Stimulated activated CD8-positive, alpha-beta memory T cell treated with anti-CD3 and anti-CD28 coated beads, Interleukin-4, amount 100 ng/mL, for 4 hours (primary cell): Measurements from ENCODE around the gene SMC6.
A peak's percentile ranks its signal among the peaks of the same experiment; 100 is the strongest.

Experiments used
- DNase-seq, 2 donors: peaks; one replicate each; pipeline ENCODE4 v3.0.0-alpha.2; 2020; ENCODE audit warnings: low read depth in 2 of 2, low spot score in 1 of 2

SMC6 gene

DNA sequence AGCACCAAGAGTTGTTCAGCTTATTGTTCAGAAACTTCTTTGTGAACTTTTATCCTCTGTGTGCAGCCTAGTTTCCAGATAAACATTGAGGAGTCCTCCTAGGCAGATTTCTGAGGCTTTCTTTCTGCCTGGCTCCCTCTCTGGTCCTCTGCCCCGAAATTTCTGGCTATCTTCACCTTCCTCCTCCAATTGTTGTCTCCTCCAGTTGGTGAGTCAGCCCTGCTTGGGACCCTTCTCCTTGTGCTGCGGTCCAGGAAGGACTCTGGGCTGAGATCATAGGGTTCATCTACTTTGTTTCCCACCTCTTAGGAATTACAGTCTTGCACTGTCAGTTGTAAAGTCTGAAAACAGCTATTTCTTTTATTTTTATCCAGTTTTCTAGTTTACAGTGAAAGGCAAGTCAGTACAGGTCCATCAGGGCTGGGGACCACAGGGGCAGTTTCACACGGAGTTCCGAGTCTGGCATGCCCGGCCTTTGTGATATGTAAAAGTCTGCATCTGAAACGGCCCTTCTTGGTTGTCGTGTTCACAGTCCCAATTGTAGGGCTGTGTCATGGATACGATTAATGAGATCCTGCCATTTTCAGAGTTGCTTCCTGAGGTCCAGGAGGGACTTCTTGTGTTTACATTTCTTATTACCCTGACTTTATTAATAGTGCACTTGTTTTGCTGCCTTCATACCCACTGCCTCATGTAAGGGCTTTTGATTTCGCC is 100.8 kb downstream of the SMC6 start:
- no peak for DNase-seq

DNA sequence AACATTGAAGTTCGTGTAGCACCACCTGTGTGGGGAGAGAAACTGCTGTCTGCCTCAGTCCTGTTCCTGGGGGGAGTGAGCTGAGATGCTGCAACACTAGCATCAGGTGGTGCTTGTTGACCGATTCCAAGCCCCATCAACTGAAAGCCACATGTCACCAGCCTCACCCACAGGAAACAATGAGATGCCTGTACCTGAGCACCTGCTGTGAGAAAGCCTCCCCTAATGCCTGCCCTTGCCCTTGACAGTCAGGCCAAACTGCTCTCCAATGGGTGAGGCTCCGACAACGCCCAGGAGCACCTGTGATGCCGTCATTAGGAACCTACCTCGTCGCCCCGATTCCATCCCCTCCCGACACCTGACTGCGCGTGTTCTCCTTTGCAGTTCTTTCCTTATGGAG is 104.6 kb downstream of the SMC6 start:
- no peak for DNase-seq

DNA sequence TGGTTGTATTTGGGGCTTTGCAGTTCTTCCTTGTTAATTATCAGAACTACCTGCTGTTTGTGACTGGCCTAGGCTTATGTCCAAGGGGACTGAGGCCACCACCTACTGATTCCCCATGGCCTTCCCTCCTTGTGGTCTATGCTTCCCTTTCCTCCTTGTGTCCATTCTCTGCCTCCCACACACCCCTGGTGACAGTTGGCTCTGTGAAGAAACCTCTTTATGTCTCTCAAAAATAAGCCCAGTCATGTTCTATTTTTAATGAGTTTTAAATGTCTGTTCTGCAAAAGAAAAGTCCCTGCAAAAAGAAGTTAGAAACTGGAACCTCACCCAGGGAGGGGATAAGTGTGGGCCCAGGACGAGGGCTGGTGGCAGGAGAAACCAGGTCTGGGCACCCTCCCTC is 105.0 kb downstream of the SMC6 start:
- no peak for DNase-seq

DNA sequence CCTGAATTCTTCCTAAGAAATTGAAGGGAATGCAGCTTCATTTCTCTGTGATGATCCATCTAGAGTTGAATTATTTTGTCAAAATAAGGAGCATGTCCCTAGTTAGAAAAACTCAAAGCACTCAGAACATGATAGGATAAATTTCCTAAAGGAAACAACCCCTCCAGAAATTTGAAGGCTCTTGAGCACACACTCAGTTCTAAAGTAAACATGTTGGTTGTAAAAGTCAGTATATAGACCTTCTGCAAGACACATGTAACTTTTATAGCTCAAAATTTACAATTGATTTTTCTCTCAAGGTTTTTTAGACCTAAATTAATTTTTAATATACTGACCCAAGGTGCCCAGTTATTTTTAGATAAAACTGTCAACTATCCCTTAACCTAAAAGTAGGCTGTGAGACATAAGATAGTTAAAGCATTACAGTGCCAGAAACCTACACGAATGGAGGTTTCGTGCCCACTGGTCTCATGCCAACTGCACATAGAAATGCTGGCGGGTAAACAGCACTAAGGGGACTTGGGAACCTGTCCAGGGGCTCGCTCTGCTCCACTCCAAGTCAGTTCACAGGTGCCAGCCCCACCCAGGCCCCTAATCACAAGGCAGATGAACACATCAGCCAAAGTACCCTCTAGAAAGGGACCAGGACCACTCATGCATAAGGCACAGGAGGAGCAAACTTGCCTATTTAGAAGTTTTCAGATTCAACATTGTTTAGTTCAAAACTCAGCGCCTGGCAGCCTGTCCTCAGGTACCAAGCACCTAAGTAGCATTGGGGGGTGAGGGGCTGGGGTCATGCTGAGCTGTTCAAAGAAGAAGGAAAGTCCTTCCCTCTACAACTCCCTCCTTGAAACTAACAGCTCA is 106.5 kb downstream of the SMC6 start:
- no peak for DNase-seq

DNA sequence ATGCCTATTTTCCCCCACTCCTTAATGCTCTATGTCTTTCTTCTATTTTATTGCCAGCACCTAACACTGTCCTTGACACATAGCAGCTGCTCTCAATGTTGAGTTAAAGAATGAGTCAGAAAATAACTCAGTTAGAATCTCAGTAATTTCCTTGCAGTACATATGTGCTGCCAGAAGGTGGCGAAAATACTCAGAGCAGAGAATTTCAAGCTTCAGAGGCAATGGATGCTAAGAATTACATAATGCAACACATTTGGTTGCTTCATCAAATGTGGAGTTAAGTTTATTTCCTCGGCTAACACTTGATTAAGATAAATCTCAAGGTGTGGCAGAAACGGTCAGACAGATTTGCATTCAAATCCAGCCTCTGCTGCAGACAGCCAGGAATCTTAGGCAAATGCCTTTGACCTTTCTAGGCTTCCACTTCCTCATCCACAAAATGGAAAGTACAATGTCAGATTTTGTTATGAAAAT is 107.5 kb downstream of the SMC6 start:
- peak in 1 of 2 donors; percentile 24 for DNase-seq

DNA sequence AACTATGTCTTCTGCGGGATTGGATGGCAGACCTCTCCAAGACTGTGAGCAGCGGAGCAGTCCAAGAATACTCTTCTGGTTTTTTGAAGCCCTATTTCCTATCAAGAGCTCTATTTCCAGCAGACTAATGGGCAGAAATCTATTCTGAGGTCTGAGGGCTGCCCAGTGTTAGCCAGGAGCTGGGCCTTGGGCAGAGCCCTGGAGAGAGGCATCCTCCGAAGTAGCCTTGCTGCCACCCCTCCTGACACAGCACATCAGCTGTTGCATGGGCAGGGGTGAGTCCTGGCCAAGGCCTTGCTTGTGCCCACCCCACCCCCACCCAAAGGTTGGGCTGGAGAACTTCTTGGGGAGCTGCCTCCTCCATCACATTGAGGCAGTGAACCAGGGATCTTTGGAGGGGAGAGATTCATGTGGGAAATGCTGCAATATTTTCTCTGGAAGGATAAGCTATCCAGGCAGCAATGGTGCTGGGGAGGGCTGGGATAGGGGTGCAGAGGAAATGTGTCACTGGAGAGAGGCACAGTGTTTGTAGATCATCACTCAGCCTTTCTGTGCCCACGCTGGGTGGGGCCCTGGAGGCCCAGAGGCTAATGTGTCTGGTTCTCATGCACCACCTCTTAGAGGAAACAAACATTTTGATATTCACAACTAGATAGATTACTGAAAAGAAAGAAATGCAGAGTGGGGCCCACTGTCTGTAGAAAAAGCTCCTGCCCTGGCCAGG is 108.5 kb downstream of the SMC6 start:
- no peak for DNase-seq

DNA sequence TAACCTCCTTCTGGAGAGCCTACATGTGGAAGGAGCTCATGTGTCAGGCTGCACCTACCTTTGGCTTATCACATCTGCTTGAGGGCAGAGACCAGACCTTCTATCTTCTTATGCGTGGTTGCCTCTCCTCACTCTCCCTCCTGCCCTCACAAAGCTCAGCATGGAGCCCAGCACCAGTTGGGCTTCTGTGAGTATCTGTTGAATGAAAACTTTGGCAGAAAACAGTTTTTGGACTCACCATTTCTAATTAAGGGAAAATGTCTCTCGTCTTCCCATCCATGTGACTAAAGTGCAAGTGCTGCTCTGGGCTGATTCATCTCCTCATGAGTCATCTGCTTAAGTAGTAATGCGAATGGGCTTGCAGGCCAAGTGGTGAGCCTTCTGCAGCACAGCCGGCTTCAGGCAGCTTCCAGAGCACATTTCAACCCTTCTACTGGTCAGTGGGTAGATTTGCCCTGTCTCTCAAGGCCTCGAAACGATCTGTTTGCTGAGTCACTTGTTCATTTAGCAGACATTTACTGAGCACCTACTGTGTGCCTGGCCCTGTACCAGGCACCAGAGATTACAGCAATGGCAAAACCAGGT is 110.5 kb downstream of the SMC6 start:
- no peak for DNase-seq

DNA sequence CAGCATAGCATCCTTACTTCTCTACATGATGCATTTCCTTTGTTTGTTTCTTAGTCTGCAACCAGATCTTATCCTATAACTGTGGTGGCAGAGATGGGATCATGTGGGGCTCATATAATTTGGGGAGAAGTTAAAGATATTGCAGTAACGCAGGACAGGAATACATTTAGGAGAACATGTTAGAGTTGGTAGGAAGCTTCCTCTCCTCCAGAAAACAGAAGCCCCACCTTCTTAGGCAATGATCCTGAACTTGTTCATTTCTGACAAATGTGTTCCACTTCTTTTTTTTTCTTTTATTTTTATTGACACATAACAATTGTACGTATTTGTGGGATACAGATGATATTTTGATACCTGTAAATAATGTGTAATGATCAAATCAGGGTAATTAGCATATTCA is 113.2 kb downstream of the SMC6 start:
- DNase-seq: no peak

DNA sequence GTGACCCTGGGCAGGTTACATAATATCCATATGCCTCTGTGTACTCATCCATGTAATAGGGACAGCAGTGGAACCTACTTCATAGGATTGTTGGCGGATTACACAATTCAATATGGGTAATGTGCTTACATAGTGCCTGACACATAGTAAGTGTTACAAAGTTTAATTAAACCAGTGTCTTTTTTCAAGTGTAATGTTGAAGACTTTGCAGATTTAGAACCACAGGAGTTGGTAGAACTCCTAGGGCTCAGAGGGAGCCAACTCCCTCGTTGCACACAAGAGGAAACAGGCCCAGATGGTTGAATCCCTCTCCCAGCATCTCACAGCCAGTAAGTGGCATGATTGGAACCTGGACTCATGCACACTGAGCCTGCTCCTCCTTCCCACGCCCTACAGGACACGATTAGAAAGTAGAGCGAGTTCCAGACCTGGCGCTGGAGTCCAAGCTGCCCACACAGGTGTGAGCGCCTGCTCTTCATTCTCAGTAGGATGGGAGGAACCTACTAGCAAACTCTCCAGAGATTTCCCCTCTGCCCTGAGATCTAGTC is 115.3 kb downstream of the SMC6 start:
- DNase-seq: no peak

DNA sequence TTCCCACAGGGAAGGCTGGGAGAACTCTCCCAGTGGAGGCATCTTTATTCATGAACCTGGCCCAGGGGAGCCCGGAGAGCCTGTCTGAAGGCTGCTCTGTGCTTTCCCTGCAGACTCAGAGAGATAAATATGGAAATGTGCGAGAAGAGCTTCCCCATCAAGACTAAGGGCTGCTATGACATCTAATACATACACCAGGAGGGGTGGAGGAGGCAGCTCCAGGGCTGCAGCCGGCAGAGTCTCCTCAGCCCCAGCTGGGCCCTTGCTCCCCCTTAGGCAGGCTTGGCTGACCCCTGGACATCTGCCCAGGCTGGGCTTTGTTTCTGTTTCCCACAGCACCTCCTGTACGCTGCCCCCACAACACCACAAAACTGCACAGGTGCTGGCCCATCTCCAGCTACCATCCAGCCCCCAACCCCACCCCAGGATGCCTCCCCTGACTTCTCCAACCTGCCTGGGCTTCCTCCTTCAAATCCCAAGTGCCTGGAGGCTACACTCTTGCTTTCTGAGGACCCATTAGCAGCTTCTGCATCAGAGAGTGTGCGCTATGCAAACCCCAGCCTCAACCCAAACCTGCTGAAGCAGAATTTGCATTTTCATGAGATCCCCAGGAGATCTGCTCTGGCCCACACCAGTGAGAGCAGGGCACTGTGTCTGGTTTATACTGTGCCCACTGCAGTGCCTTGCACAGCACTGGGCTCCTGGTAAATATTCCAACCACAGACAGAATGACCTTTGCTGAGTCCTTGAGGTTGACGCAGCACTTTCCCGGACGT is 116.3 kb downstream of the SMC6 start:
- no peak for DNase-seq

DNA sequence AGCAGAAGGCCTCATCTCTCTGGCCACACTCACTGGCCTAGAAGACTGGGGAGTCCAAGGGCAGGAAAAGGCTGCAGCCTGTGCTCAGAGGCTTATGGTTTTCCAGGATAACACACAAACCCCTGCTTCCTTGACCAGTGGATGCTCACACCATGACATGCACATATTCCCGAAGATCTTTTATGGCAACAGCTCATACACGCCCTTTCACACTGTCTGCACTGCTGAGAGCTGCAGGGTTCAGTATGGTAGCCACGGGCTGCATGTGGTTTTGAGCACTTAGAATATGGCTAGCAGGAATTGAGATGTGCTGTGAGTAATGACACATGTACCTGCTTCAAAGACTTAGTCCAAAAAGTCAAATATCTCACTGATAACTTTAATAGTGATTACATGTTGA is 117.4 kb downstream of the SMC6 start:
- no peak for DNase-seq

DNA sequence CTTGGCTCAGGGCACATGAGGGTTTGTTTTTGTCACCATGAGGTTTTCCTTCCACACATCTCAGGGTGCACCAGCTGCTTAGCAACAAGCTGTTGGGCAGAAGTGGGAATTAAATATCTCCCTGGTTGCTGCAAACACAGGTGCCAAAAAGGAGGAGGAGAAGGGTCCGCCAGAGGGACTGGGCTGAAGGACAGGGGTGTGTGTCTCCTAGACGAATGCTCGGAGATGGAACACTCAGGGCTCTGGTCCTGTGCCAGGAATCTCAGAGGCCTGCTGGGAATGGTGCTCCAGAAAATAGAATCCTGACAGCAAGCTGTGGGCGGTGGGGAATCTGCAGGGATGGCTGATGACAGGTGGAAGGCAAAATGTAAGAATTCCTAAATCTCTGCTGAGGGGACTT is 118.6 kb downstream of the SMC6 start:
- DNase-seq: no peak

DNA sequence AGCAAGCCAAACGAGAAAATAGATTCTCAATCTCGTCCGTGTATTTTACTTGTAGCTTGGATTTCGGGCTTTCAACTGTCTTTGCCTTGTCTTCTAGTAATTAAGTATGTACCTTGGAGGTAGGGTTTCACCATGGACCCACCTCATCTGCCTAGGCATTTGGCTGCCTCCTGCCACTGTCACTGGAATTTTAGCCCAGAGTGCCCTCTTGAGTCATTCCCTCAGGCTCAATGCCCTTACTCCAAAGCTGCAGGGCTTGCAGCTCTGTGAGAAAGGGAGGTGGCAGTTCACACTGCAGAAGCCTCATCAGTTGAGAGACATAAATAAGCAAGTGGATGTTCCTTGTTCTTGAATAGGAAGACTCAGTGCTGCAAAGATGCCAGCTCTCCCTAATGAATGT is 123.5 kb downstream of the SMC6 start:
- no peak for DNase-seq

DNA sequence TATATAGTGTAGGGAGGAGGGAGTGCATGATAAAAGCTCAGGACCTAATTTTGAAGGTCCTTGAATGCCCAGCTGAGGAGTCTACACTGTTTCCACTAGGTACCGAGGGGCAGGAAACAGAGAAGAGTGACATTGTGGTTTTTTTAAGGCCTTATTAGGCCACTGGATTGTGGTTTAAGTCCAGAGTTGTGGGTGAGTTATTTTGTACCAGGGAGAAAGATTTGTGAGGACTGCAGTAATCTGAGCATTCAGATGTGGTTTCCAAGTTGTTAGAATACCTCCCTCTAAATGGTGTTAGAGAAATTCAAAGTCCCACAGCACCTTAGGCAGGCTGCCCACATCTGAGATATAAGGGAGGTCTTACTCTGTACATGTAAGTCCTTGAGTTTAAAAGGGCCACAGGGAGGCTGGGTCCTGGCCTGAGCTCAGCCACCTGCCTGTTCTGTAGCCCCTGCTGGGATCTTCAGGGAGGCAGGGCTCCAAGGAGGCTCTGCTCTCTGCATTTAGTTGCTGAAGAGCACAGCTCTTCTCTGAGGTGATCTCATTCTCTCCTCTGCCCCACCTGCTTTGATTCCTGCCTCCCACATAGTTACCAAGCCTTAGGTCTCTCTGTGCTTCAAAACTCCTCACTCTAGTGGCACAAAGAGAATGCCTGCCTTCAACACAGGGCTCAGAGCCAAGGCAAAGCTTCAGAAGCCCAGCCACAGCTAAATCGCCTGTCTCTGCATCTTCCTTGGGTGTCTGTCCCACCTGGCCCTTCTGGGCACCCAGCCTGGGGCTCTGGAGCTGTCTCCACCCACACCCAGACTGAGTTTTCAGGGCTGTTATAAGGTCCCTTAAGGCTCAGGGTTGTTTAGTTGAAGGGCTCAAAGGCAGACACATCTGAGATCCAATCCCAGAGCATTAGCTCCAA is 125.0 kb downstream of the SMC6 start:
- DNase-seq: no peak

DNA sequence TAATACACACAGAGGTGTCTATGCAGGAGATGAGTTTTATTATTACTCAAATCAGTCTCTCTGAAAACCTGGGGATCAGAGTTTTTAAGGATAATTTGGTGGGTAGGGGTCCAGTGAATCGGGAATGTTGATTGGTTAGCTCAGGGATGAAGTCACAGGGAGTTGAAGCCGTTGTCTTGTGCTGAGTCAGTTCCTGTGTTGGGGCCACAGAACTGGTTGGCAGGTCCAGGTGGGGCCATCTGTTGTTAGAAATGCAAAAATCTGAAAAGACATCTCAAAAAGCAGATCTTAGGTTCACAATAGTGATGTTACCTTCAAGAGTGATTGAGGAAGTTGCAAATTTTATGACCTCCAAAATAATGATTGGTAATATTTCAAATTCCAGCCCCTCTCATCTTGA is 126.2 kb downstream of the SMC6 start:
- DNase-seq: no peak

DNA sequence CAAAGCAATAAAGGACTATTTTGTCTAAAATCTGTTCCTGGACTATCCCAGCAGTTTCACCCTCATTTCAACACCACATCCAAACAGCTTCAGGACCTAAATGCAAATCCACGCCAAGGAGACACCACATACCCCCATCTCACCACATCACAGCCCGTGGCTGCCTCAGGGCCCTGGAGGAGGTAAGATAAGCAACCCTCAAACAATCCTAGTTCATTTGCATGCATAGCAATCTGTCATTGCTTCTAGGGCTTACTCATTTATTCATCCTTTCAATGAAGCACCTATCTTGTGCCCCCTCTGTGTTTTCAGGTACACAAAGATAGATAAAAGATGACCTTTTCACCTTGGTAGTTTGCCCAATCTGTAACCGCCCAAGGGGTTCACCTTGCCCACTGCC is 126.6 kb downstream of the SMC6 start:
- no peak for DNase-seq

DNA sequence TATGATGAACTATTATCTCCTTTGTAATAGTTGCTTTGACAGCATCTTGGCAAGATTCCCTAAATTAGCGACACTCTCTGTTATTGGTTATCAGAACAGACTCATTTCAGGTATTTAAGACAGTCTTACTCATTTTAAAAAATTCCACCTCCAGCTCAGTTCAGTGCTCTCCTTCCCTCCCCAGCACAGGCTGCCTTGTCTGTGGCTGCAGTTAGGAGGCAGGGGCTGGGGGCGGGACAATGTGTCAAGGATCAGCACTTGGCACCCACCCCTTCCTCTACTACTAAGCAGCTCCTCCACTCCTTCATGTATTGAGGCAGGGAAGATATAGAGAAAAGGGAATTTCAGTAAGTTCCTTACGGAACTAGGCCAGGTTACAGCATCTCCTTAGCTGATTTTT is 128.2 kb downstream of the SMC6 start:
- DNase-seq: no peak

DNA sequence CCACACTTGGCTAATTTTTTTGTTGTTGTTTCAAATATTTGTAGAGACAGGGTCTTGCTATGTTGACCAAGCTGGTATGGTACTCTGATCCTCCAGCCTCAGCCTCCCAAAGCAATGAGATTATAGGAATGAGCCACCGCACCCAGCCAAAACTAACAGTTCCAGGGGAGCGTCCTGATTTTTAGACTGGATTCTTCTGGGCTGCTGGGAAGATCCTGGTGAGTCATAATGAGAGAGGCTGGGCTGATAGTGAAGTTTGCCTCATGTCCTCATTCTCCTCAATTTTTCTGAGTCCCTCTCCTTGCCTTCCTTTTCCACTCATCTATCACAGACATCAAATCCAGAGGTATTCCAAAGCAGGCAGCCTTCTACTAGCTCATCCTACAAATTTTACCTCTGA is 131.8 kb downstream of the SMC6 start:
- DNase-seq: no peak

DNA sequence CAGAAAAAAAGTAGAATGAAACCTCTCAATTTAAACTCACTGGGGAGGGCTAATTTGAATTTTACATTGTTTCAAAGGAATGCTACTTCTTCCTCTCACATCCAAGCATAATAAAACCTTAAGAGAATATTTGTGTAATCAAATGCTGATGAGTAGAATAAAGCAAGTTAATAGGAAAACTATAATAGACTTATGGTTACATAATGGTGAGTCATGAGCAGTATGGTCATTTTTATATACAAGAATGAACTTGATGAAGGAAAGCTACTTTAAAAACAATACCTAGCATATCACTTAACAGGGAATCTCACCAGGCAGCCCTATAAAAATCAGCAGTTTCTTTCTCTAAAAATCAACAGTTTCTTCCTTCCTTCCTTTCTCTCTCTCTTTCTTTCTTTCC is 132.8 kb downstream of the SMC6 start:
- no peak for DNase-seq
